HL-60 (cell line): ENCODE results near the gene ALKAL2.
A peak's percentile ranks its signal among the peaks of the same experiment; 100 is the strongest.

Experiments
- DNase-seq, 2 experiments: peaks; one replicate each; pipeline ENCODE4 v3.0.0-alpha.2; 2010 to 2020; ENCODE audit warnings: low read depth in 1 of 2, low spot score in 1 of 2
- H3K27ac ChIP-seq: fragments of 250-450 bp; sonication (Bioruptor Pico); replicated peaks from 2 replicates; pipeline ENCODE4 v1.5.1; 2020; ENCODE audit warnings: mild to moderate bottlenecking, moderate library complexity
- H3K27me3 ChIP-seq: fragments of 250-450 bp; sonication (Bioruptor Pico); 2 replicates; pipeline ENCODE4 v1.5.1; 2021; ENCODE audit warnings: mild to moderate bottlenecking, moderate library complexity; ENCODE audit not compliant: insufficient read depth, poor library complexity, severe bottlenecking
- H3K4me3 ChIP-seq: replicated peaks from 2 replicates; pipeline ENCODE4 v1.5.1; 2011; ENCODE audit warnings: mild to moderate bottlenecking, control low read depth, low read length; ENCODE audit not compliant: insufficient read depth
- CTCF ChIP-seq: IDR thresholded peaks from one replicate; pipeline ENCODE4 v1.5.1; 2011; ENCODE audit warnings: low read length, control low read depth, inconsistent platforms; ENCODE audit not compliant: insufficient read depth
- GABPA ChIP-seq: IDR thresholded peaks from 2 replicates; pipeline ENCODE4 v1.6.1; 2012; ENCODE audit warnings: low read depth
- POLR2AphosphoS5 ChIP-seq: IDR thresholded peaks from 2 replicates; pipeline ENCODE4 v1.6.1; 2012; ENCODE audit warnings: low read depth
- REST ChIP-seq: IDR thresholded peaks from 2 replicates; pipeline ENCODE4 v1.6.1; 2012; ENCODE audit warnings: low read depth; ENCODE audit not compliant: insufficient replicate concordance
- SPI1 ChIP-seq: IDR thresholded peaks from 2 replicates; pipeline ENCODE4 v1.6.1; 2012; ENCODE audit warnings: low read depth, mild to moderate bottlenecking, borderline replicate concordance

ALKAL2 gene

GRCh38 chr2:270861-271260 lies 17.0 kb downstream of the ALKAL2 start:
- Histone ChIP-seq H3K27me3 (no peaks in the 10 kb centered on the region), H3K4me3 (no peak overlapping the region), H3K27ac (no peak overlapping the region)
- DNase-seq = no peak
- no peak for TF ChIP-seq GABPA
- no peak for TF ChIP-seq CTCF
- no peak for TF ChIP-seq SPI1
- TF ChIP-seq POLR2AphosphoS5 = no peak
- no peak for TF ChIP-seq REST

- H3K27ac ChIP-seq = no peak overlapping the region
- no peak for TF ChIP-seq REST
- TF ChIP-seq POLR2AphosphoS5 = no peak
- TF ChIP-seq CTCF = no peak
- TF ChIP-seq SPI1 = peak; percentile 89
- DNase-seq = no peak
- H3K4me3 ChIP-seq = no peak overlapping the region
- no peaks in the 10 kb centered on the region for H3K27me3 ChIP-seq
Observed at GRCh38 chr2:269356-270030, 18.4 kb downstream of the ALKAL2 start.

GRCh38 chr2:268323-268722 lies 19.6 kb downstream of the ALKAL2 start:
- Histone ChIP-seq H3K27me3 (no peaks in the 10 kb centered on the region), H3K27ac (no peak overlapping the region), H3K4me3 (no peak overlapping the region)
- TF ChIP-seq SPI1 (no peak), REST (no peak), GABPA (no peak), CTCF (no peak), POLR2AphosphoS5 (no peak)
- DNase-seq = no peak
